GM21825 (cell line): ENCODE measurements around the gene OSBP2.

Experiments used
- ATAC-seq: cut with Tn5 transposase; IDR thresholded peaks from one replicate; pipeline ENCODE4 v1.9.1; 2021; ENCODE audit warnings: mild to moderate bottlenecking, moderate library complexity; ENCODE audit not compliant: unreplicated experiment

OSBP2 gene

DNA sequence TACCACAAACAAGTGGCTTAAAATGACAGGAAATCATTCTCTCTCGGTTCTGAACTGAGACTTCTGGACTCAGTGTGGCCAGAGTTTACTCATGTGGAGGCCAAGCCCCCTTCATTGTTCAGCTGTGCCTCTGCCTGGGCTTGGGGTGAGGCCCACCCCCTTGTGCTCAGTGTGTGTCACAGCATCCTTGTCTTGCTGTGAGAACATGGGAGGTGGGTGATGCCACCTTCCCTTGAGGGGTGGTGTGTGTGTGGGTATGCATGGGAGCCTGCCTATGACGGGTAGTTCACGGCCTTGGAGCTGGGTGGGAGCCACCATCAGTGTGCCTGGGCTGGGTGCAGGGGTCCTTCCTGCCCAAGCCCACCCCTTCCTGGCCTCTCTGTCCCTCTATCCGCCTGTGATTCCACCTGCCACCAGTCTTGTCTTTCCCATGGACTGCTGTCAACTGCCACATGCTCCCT is 172.2 kb downstream of the OSBP2 start:
- no peak for ATAC-seq

GRCh38 chr22:30867746-30868662 is 173.3 kb downstream of the OSBP2 start:
- ATAC-seq: no peak

- no peak for ATAC-seq
These were observed 174.2 kb downstream of the OSBP2 start for GRCh38 chr22:30868663-30869385.

- no peak for ATAC-seq
These were observed 175.2 kb downstream of the OSBP2 start for GRCh38 chr22:30869667-30870395.

DNA sequence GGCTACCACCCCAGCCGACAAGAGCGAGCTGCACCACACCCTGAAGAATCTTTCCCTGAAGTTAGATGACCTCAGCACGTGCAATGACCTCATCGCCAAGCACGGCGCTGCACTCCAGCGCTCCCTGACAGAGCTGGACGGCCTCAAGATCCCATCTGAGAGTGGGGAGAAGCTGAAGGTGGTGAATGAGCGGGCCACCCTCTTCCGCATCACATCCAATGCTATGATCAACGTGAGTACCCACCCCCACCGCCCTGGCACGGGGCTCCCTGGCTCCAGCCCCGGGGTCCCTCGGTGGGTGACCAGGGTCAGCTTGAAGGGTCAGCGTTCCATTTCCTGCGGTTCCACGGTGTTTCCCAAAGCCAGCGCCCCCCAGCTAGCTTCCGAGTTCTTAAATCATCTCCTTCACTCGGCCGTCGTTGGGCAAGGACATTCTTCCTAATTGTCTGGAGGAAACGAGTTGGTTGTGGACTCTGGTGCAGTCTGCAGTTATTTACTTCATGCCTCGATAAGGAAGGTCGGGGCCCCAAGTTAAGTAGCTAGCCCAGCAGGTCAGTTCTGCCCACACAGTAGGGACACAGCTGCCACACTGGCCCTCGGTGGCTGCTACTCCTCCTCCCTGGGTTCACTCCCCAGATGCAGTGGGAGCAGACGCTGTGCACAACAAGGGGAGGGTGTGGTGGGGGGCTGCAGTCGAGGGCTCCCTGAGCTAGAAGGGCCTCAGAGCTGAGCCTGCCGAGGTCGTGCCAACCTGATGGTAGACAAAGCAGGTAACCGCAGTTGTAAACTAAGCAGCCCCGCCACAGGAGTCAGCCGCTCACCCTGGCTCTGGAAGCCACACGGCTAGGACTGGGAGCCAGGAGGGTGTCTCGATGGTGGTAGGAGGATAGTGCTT is 176.0 kb downstream of the OSBP2 start:
- no peak for ATAC-seq

GRCh38 chr22:30871391-30872284 is 177.0 kb downstream of the OSBP2 start:
- no peak for ATAC-seq

DNA sequence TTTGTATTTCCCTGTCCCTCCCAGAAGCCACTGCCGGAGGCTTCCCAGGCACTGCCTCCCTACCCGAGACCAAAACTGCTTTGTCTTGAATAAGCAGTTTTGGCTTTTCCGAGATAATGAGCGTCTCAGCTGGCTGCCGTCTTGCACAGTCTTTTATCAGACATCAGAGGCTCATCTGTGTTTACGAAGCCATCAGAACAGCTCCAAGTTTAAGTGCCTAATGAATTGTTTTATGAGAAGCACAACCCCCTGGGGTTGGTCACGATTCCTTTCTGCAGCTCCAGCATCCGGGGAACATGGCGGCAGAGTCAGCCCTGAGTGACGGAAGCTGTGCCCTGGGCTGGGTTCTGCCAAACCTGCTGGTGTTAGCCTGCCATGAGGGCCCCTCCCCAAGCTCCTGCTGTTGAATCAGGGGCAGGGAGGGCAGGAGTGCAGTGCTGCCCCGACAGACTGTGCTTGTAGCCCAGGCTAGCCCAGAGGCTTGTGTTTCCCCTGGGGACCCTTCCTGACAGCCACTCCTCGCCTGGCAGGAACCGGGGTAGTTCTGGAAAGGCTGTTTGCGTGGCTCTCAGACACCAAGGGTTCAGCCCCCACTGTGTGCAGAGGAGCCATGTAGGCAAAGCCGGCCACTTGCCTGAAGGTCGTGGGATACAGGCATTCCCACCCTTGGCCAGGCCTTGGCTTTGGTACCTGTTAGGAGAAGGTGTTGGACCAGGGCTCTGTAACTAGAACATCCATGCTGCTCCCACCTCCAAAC is 177.8 kb downstream of the OSBP2 start:
- ATAC-seq: no peak

- ATAC-seq: no peak
These were observed 178.5 kb downstream of the OSBP2 start for GRCh38 chr22:30873086-30873650.

DNA sequence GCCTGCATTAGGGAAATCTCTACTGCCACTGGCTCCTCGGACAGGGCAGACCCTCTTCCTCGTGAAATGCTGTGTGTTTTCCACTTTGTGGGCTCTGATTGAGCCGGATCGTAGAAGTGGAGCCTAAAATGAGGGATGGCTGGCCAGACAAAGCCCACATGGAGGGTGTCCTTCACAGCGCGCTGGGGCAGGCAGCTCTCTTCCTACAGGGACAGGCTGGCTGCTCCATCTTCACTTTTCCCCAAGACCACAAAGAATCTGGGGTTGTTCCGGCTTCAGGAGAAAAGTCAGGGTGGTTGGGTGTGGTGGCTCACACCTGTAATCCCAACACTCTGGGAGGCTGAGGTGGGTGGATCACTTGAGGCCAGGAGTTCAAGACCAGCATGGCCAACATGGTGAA is 179.0 kb downstream of the OSBP2 start:
- no peak for ATAC-seq

DNA sequence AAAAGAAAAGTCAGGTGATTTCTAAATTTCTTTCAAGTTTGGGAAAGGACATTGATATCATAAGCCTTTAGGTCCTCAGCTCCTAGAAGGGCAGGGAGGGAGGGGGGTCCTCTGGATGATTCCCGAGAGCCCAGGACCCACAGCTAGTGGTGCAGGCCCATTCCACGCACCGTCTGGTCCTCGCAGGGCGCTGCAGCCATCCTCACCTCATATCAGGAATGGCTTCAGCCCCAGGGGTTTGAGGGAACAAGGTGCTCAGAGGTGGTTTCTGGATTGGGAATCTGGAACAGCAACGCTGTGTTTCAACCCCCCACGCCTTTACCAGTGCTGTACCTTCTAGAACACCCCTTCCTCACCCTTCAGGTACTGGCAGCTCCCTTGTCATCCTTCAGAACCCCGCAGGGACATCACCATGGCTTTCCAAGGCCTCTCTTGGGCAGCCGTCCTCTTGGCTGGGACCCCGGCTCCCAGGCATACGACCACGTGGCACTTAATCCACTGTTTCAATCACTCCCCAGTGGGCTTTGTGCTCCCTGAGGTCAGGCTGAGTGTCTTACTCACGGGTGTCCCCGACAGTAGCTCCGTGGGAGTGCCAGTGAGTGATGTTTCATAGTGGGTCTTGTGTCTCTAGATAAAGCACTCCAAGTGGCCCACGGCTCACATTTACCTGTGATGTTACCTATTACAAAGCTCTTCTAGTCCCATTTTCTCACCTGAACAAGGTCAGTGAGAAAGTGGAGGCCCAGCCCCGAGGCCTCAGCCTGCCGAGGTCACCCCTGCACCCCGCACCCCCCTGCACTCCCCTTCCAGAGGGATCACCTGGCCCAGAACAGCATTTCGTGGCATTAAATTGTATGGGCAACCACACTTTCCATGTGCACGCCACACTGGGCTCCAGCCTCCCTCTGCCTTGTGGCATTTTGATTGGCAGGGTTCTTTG is 180.0 kb downstream of the OSBP2 start:
- ATAC-seq: no peak

- no peak for ATAC-seq
These were observed 181.0 kb downstream of the OSBP2 start for GRCh38 chr22:30875481-30876215.

DNA sequence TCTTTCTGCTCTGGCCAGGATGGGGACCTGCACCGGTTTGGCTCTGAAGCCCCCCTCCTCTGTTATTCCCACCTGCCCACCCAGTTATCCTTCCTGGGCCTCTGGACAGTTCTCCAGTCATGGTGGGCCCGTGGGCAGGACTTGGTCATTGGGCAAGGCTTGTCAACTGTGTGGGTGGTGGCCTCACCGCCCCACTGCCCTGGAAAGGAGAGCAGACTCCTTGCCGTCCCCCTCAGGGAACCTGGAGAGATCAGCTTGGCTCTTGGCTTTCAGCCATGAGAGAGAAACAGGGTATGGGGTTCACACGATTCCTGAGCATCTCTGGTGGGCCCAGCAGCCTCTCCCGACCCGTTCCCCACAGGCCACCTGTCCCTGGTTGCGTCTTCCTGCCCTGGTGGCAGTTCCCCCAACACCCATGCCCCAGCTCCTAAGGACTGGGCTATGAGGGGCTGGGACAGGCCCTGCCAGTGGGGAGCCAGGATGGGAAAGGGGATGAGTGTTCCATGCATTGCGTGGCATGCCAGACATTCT is 181.6 kb downstream of the OSBP2 start:
- ATAC-seq: no peak

- no peak for ATAC-seq
These were observed 182.4 kb downstream of the OSBP2 start for GRCh38 chr22:30876915-30877553.

- ATAC-seq: no peak
These were observed 183.2 kb downstream of the OSBP2 start for GRCh38 chr22:30877662-30878515.
